Bronchial epithelial cell (primary cell): ENCODE data around the gene EPB41L3. TPM values are rescaled to one million over a fixed set of nuclear protein-coding genes. Genes with fewer than 3 reads are reported as not detected.
A peak's percentile ranks its signal among the peaks of the same experiment; 100 is the strongest.

Source experiments
- DNase-seq: peaks from one replicate; pipeline ENCODE4 v3.0.0-alpha.2; 2010; ENCODE audit warnings: low read depth
- FAIRE-seq: peaks from 2 replicates; lab custom pipeline; 2011; peaks lifted over from hg19 to GRCh38; lab: Jason Lieb, UNC
- H3K27me3 ChIP-seq: 2 replicates; pipeline ENCODE4 v1.5.1; 2011; ENCODE audit warnings: low read length; ENCODE audit not compliant: control insufficient read depth, insufficient read depth
- H3K36me3 ChIP-seq: 2 replicates; pipeline ENCODE4 v1.5.1; 2011; ENCODE audit warnings: low read length; ENCODE audit not compliant: control insufficient read depth, insufficient read depth
- H3K4me3 ChIP-seq: 2 replicates; pipeline ENCODE4 v1.5.1; 2011; ENCODE audit warnings: mild to moderate bottlenecking, low read depth, low read length, control low read depth
- CTCF ChIP-seq: IDR thresholded peaks from 2 replicates; pipeline ENCODE4 v1.5.1; 2011; ENCODE audit warnings: mild to moderate bottlenecking, moderate library complexity, low read length, control low read depth, inconsistent platforms; ENCODE audit not compliant: insufficient read depth, severe bottlenecking
- total RNA-seq: library from RNA; depleted of rRNA; stranded (reverse); fragments of >200 nt; gene quantifications from 2 replicates; pipeline ENCODE4 v1.2.1, GENCODE V29; 2014

Gene EPB41L3
- total RNA-seq, 1 donor from 2014 or later = 0.53 TPM

- TF ChIP-seq CTCF = no peak
- DNase-seq = no peak
- Histone ChIP-seq H3K27me3 (no peaks in the 10 kb centered on the region), H3K4me3 (no peak overlapping the region), H3K36me3 (no peaks in the 10 kb centered on the region)
- FAIRE-seq = no peak
Observed at GRCh38 chr18:5466256-5466655, 77.5 kb downstream of the EPB41L3 start.

- H3K4me3 ChIP-seq = no peak overlapping the region
- no peak for FAIRE-seq
- H3K36me3 ChIP-seq = no peaks in the 10 kb centered on the region
- no peak for DNase-seq
- no peaks in the 10 kb centered on the region for H3K27me3 ChIP-seq
- no peak for TF ChIP-seq CTCF
Observed at GRCh38 chr18:5464251-5464650, 79.5 kb downstream of the EPB41L3 start.

GRCh38 chr18:5463831-5464230, 80.0 kb downstream of the EPB41L3 start:
- FAIRE-seq = no peak
- Histone ChIP-seq H3K27me3 (no peaks in the 10 kb centered on the region), H3K36me3 (no peaks in the 10 kb centered on the region), H3K4me3 (no peak overlapping the region)
- no peak for DNase-seq
- no peak for TF ChIP-seq CTCF

GRCh38 chr18:5463390-5463789, 80.4 kb downstream of the EPB41L3 start:
- DNase-seq (no peak), FAIRE-seq (peak; percentile 89)

GRCh38 chr18:5462227-5462626, 81.6 kb downstream of the EPB41L3 start:
- no peak for DNase-seq
- H3K27me3 ChIP-seq = no peaks in the 10 kb centered on the region
- no peak for FAIRE-seq
- TF ChIP-seq CTCF = no peak
- no peaks in the 10 kb centered on the region for H3K36me3 ChIP-seq
- no peak overlapping the region for H3K4me3 ChIP-seq

More at GRCh38 chr18:5463390-5463789, 80.4 kb downstream of the EPB41L3 start:
- Histone ChIP-seq H3K4me3 (no peak overlapping the region), H3K27me3 (no peaks in the 10 kb centered on the region), H3K36me3 (no peaks in the 10 kb centered on the region)
- no peak for TF ChIP-seq CTCF

GRCh38 chr18:5461041-5461440, 82.8 kb downstream of the EPB41L3 start:
- FAIRE-seq (no peak), DNase-seq (no peak)
- no peaks in the 10 kb centered on the region for H3K27me3 ChIP-seq
- H3K36me3 ChIP-seq = no peaks in the 10 kb centered on the region
- no peak for TF ChIP-seq CTCF
- H3K4me3 ChIP-seq = no peak overlapping the region
